ENCODE measurements around the gene ANKRD11.

Gene ANKRD11

DNA sequence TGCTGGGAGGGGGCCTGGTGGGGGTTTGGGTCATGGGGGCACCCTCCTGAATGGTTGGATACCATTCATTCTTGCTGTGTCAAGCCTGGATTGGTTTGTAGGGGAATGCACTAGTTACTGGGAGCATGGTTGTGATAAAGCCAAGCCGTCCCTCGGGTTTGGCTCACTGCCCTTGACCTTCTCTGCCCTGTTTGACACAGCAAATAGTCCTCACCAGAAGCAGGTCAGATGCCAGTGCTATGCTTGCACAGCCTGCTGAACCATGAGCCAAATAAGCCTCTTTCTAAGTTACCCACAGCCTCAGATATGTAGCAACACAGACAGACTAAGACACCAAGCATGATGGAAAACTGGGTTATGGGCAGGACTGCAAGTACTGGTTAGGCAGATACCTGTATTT lies 258.3 kb downstream of the ANKRD11 start:
- no peak for DNase-seq

DNA sequence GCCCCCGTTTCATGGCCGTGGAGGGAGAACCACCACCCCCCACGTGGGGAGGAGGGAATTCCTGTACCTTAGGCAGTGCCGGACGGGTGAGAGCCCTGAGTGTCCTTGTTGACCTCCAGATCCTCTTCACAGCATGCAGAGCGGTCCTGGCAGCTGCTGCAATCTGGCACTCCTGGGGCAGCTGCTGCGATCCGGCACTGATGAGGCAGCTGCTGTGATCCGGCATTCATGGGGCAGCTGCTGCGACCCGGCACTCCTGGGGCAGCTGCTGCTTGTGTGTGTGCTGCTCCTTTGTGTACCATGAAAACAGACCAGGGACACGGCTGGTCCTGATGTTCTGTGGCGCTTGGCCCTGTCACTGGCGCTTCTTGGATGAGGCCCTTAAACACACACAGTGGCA lies 260.1 kb downstream of the ANKRD11 start:
- no peak for DNase-seq

DNA sequence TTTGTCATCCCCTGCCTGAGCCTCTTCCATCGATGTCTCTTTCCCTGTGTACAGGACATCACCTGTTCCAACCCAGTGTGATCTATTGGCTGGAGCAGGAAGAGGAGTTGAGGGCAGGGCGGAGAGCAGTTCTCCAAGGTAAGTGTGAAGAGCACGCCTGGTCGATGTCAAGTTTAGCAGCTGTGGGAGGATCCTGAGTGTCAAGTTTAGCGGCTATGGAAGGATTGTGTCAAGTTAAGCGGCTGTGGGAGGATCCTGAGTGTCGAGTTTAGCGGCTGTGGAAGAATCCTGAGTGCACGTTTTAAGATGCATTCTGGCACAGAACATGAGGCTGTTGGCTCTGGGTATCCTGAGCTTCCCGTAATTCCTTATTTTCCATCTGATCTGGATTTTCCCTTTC lies 265.7 kb downstream of the ANKRD11 start:
- no peak for DNase-seq

DNA sequence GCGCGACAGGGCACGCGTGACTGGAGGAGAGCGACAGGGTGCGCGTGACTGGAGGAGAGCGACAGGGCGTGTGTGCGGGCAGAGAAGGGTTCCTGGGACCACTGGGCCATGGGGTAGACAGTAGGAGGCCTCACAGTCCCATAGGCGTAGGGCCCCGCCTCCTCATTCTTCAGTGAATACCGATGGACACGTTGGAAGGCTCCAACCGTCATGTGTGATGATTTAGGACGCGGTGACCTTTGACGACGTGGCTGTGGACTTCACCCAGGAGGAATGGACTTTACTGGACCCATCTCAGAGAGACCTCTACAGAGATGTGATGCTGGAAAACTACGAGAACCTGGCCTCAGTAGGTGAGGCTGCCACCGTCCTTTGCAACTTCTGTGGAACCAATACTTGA lies 267.4 kb downstream of the ANKRD11 start:
- no peak for DNase-seq

DNA sequence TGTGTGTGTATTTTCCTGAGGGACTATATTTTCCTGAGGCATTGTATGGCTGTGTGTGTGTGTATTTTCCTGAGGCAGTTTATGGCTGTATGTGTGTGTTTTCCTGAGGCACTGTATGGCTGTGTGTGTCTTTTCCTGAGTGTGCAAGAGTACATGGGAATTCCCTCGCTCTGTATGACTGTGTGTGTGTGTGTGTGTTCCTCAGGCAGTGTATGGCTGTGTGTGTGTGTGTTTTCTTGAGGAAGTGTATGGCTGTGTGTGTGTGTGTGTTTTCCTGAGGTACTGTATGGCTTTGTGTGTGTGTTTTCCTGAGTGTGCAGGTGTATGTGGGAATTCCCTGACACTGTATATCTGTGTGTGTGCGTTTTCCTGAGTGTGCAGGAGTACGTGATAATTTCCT lies 268.8 kb downstream of the ANKRD11 start:
- DNase-seq: no peak

DNA sequence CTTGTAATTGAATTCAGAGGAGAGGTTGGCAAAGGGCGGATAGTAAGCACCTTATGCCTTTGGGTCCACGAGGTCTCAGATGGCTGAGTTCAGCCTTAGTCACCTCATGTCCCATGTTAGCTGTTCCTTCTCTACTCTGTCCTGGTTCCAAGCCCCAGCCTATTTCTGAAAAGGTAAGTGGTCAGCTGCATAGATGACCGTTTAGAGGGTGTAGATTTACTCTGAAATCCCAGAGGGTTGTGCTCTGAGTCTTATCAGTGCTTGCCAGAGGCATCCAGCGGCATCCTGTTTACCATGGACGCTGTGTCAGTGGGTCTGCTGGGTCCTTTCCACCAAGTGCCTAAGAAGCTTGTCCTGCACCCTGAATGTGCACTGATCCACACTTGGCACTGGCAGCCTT lies 271.0 kb downstream of the ANKRD11 start:
- no peak for DNase-seq

All from suppressor macrophage (primary cell).